Stomach (tissue), 4 donors: ENCODE results near the gene PRKD3.

Source experiments
- EP300 ChIP-seq: sonication (generic); formaldehyde crosslinking; IDR thresholded peaks from one replicate; pipeline ENCODE4 v1.6.1; 2017; ENCODE audit warnings: antibody characterized with exemption
- POLR2A ChIP-seq, 4 donors: fragments of 450-650 bp; IDR thresholded peaks; one replicate each; pipeline ENCODE4 v1.6.1; 2016; ENCODE audit warnings: antibody characterized with exemption in 4 of 4, control low read depth in 2 of 4, mild to moderate bottlenecking in 1 of 4, moderate library complexity in 1 of 4
- POLR2AphosphoS5 ChIP-seq, 3 donors: sonication (generic); formaldehyde crosslinking; IDR thresholded peaks; one replicate each; pipeline ENCODE4 v1.6.1; 2016; ENCODE audit warnings: antibody characterized with exemption in 3 of 3
- TF ChIP-seq, protein P1 (sequence below), 7 experiments: fragments of 450-650 bp in 4 of 7; fragments of 200-600 bp in 3 of 7; sonication (generic) in 3 of 7; IDR thresholded peaks; one replicate each; pipeline ENCODE4 v1.5.1; 2016 to 2019; ENCODE audit warnings: antibody characterized with exemption in 7 of 7, control low read depth in 2 of 7, mild to moderate bottlenecking in 1 of 7

DNA sequence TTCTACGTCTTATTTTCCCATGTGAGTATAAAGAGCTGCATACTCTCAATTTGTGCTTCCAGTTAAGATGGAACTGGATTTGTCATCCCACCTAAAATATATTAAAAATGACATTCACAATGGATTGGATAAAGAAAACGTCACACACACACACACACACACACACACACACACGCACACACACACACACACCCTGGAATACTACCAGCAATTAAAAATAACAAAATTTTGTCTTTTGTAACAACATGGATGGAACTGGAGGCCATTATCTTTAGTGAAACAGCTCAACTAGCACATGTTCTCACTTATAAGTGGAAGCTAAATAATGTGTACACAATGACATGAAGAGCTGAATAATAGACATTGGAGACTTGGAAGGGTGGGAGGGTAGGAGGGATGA lies 16.0 kb upstream of the PRKD3 start:
- TF ChIP-seq, protein P1, sequence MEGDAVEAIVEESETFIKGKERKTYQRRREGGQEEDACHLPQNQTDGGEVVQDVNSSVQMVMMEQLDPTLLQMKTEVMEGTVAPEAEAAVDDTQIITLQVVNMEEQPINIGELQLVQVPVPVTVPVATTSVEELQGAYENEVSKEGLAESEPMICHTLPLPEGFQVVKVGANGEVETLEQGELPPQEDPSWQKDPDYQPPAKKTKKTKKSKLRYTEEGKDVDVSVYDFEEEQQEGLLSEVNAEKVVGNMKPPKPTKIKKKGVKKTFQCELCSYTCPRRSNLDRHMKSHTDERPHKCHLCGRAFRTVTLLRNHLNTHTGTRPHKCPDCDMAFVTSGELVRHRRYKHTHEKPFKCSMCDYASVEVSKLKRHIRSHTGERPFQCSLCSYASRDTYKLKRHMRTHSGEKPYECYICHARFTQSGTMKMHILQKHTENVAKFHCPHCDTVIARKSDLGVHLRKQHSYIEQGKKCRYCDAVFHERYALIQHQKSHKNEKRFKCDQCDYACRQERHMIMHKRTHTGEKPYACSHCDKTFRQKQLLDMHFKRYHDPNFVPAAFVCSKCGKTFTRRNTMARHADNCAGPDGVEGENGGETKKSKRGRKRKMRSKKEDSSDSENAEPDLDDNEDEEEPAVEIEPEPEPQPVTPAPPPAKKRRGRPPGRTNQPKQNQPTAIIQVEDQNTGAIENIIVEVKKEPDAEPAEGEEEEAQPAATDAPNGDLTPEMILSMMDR (IDR thresholded peaks at IDR 0.05): no peak
- TF ChIP-seq EP300: no peak
- no peak for TF ChIP-seq POLR2AphosphoS5 (IDR thresholded peaks at IDR 0.05)
- TF ChIP-seq POLR2A (IDR thresholded peaks at IDR 0.05): no peak
